ENCODE measurements around the gene MMP15. TPM values are rescaled to one million over a fixed set of nuclear protein-coding genes. Genes with fewer than 3 reads are reported as not detected.
"Not testable (repeated sequence)": the region's sequence is repeated elsewhere in the genome, so short reads cannot be mapped to it uniquely, and the experiment has no call there.

The MMP15 gene
- total RNA-seq (2022) (1.3 and 1.7 TPM in 2 replicates), Bru-seq, nascent RNA (percentile 10 among the genes with signal in this experiment), BruChase-seq, experiment 1, labeled RNA remaining after a 6-hour chase (percentile 29 among the genes with signal in this experiment), BruChase-seq, experiment 2, labeled RNA remaining after a 2-hour chase (percentile 20 among the genes with signal in this experiment)
- long read RNA-seq, result 0 reads

DNA sequence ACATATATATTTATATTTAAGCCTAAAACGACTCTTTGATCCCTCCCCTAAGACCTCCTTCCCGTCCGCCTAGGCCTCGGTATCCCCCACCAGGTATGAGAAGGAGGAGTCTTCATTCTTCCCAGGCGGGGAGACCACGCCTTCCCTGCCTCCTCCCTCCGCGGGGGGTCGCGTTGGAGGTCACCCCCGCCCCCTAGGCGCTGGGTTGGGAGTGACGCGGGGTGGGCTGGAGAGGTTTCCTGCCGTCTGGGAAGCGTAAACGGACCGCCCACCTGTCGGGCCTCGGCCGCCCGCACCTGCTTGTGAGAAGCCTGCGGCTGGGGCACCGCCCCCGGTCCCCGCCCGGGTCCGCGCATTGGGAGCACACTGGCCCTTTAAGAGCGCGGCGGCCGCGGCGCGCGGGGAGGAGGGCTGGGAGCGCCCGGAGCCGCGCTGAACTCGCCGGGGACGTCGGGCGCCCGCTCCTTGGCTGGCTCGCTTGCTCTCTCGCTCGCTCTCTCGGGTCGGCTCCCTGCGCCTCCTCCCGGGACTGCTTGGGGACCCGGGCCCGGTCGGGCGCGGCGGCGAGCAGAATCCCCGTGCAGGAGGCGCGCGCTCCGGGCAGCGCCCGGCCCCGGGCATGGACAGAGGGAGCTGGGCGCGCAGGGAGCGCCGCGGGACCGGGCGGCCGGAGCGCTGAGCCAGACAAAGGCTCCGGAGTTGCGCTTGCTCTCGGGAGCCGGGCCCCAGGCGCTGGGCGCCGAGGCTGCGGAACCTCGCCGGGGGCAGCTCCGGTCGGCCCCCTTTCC is at the start of gene MMP15:
MMP15 (plus strand) TSS at position 404 of the 788 bp plus-strand sequence. CDS start 597 bp downstream, outside the sequence.
- H3K9me3 Mint-ChIP-seq (ENCODE audit: unreplicated experiment), result no peaks in the 10 kb centered on the region
- H3K4me3 Mint-ChIP-seq (ENCODE audit: unreplicated experiment), result peak within 1 kb of the TSS; percentile 56
- peaks cover 13% of the 10 kb centered on the region for H3K4me1 Mint-ChIP-seq (ENCODE audit: insufficient read depth, unreplicated experiment)
- no TSS peak for BruUV-seq (replicated peaks)
- POLR2A ChIA-PET, result interaction anchor here (0.6 to 5.7 kb wide), 6 partner anchors 11 to 406 kb away, joined by 3 to 68 read pairs (median 3); partner anchors contain the start of gene CFAP20
- peak; percentile 71 for DNase-seq (ENCODE audit: unreplicated experiment)
- intact Hi-C loops (cut with micrococcal nuclease), result no loop called here
- peaks cover 15% of the 10 kb centered on the region for H3K36me3 Mint-ChIP-seq (ENCODE audit: insufficient read depth, unreplicated experiment)
- CTCF ChIA-PET, result interaction anchor here (0.8 to 2.5 kb wide), 3 partner anchors 11 to 451 kb away, joined by 3 to 9 read pairs (median 4); no protein-coding TSS in a partner anchor
- TF ChIP-seq, protein P1, sequence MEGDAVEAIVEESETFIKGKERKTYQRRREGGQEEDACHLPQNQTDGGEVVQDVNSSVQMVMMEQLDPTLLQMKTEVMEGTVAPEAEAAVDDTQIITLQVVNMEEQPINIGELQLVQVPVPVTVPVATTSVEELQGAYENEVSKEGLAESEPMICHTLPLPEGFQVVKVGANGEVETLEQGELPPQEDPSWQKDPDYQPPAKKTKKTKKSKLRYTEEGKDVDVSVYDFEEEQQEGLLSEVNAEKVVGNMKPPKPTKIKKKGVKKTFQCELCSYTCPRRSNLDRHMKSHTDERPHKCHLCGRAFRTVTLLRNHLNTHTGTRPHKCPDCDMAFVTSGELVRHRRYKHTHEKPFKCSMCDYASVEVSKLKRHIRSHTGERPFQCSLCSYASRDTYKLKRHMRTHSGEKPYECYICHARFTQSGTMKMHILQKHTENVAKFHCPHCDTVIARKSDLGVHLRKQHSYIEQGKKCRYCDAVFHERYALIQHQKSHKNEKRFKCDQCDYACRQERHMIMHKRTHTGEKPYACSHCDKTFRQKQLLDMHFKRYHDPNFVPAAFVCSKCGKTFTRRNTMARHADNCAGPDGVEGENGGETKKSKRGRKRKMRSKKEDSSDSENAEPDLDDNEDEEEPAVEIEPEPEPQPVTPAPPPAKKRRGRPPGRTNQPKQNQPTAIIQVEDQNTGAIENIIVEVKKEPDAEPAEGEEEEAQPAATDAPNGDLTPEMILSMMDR (IDR thresholded peaks at IDR 0.05; ENCODE audit: unreplicated experiment), result no peak
- H3K27ac Mint-ChIP-seq (ENCODE audit: low read depth, unreplicated experiment), result no peak within 1 kb of the TSS
- no peaks in the 10 kb centered on the region for H3K27me3 Mint-ChIP-seq (ENCODE audit: insufficient read depth, unreplicated experiment)

DNA sequence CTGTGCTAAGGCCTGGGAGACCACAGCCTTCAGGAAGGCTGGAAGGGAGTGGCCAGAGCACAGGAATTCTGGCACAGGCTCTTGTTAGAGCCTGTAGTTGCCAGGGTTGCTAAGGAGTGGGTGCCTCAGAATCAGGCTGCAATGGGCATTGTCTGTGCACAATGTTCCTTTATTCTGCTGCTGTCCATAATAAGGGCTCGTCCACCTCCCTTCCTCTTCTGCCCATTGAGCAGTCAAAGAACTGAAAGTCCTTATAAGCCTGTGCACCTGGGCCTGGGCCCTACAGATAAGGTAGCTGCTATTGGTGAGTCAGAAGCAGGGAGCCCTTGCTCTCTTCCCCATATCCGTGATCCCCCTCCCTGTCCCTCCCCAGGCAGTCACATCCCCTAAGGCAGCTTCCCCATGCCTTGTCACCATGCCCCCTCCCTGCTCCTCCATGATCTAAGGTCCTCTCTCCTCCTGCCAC is 49.2 kb upstream of the MMP15 start:
- no peaks in the 10 kb centered on the region for H3K27me3 Mint-ChIP-seq (ENCODE audit: insufficient read depth, unreplicated experiment)
- intact Hi-C loops (cut with micrococcal nuclease), result no loop called here
- DNase-seq (ENCODE audit: unreplicated experiment), result peak; percentile 46
- TF ChIP-seq, protein P1 (IDR thresholded peaks at IDR 0.05; ENCODE audit: unreplicated experiment), result no peak
- no TSS peak for BruUV-seq (replicated peaks)
- H3K27ac Mint-ChIP-seq (ENCODE audit: low read depth, unreplicated experiment), result no peak overlapping the region
- POLR2A ChIA-PET, result no interaction called here
- H3K4me1 Mint-ChIP-seq (ENCODE audit: insufficient read depth, unreplicated experiment), result no peaks in the 10 kb centered on the region
- H3K4me3 Mint-ChIP-seq (ENCODE audit: unreplicated experiment), result no peak overlapping the region
- CTCF ChIA-PET, result interaction anchor here (0.8 to 1.5 kb wide), 4 partner anchors 9 to 220 kb away, joined by 3 to 4 read pairs (median 3); no protein-coding TSS in a partner anchor
- H3K9me3 Mint-ChIP-seq (ENCODE audit: unreplicated experiment), result no peaks in the 10 kb centered on the region
- H3K36me3 Mint-ChIP-seq (ENCODE audit: insufficient read depth, unreplicated experiment), result no peaks in the 10 kb centered on the region

DNA sequence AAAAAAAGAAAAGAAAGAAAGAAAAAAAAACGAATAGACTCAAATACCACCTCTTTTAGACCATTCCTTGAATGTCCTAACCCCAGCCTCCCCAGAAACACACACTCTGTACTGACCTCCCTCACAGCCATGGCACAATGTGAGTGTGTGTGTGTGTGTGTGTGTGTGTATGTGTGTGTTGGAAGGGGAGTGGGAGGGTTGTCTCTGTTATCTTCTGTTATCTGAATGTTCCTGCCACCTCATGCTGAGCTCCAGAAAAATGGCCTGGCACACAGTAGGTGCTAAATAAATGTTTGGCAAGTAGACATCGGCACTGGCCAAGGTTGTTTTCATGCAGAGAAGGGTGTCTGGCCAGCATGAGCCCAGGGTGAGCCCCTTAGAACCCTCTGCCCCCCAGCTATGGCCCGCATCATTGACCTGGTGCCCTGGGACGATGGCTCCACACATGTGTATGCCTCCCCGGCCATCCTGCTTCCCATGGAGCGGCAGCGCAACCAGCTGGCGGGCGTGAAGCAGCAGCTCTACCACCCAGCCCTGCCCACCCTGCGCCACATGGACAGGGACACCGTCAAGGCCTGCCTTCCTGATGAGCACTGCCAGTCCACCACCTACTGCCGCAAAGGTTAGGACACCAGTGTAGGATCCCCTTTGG is 48.0 kb upstream of the MMP15 start:
- no peaks in the 10 kb centered on the region for H3K36me3 Mint-ChIP-seq (ENCODE audit: insufficient read depth, unreplicated experiment)
- no peak for DNase-seq (ENCODE audit: unreplicated experiment)
- H3K27ac Mint-ChIP-seq (ENCODE audit: low read depth, unreplicated experiment), result no peak overlapping the region
- CTCF ChIA-PET, result interaction anchor here (0.6 to 1.5 kb wide), 5 partner anchors 10 to 195 kb away, joined by 3 to 4 read pairs (median 3); no protein-coding TSS in a partner anchor
- POLR2A ChIA-PET, result interaction anchor here (1.3 kb wide), 1 partner anchor 12 kb away, joined by 4 read pairs; no protein-coding TSS in a partner anchor
- no peaks in the 10 kb centered on the region for H3K9me3 Mint-ChIP-seq (ENCODE audit: unreplicated experiment)
- H3K4me3 Mint-ChIP-seq (ENCODE audit: unreplicated experiment), result no peak overlapping the region
- TF ChIP-seq, protein P1 (IDR thresholded peaks at IDR 0.05; ENCODE audit: unreplicated experiment), result no peak
- no peaks in the 10 kb centered on the region for H3K27me3 Mint-ChIP-seq (ENCODE audit: insufficient read depth, unreplicated experiment)
- intact Hi-C loops (cut with micrococcal nuclease), result no loop called here
- no peaks in the 10 kb centered on the region for H3K4me1 Mint-ChIP-seq (ENCODE audit: insufficient read depth, unreplicated experiment)
- BruUV-seq (replicated peaks), result no TSS peak

DNA sequence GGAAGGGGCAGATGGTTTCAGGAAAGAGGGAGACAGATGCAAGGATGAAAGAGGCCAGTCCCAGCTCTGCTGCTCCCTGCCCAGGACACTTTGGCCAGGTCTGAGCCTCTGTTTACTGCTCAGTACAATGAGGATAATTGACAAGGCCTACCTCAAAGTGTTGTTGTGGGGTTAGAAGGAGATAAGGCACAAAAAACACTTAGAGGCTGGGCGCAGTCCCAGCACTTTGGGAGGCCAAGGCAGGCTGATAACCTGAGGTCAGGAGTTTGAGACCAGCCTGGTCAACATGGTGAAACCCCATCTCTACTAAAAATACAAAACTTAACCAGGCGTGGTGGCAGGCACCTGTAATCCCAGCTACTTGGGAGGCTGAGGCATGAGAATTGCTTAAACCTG is 47.5 kb upstream of the MMP15 start:
- H3K27ac Mint-ChIP-seq (ENCODE audit: low read depth, unreplicated experiment); H3K4me1 Mint-ChIP-seq (ENCODE audit: insufficient read depth, unreplicated experiment); H3K36me3 Mint-ChIP-seq (ENCODE audit: insufficient read depth, unreplicated experiment); H3K4me3 Mint-ChIP-seq (ENCODE audit: unreplicated experiment); H3K27me3 Mint-ChIP-seq (ENCODE audit: insufficient read depth, unreplicated experiment); intact Hi-C loops (cut with micrococcal nuclease); DNase-seq (ENCODE audit: unreplicated experiment); BruUV-seq (replicated peaks); H3K9me3 Mint-ChIP-seq (ENCODE audit: unreplicated experiment): not testable (repeated sequence)
- POLR2A ChIA-PET, result interaction anchor here (1.3 kb wide), 1 partner anchor 12 kb away, joined by 4 read pairs; no protein-coding TSS in a partner anchor
- CTCF ChIA-PET, result interaction anchor here (0.6 to 0.7 kb wide), 3 partner anchors 38 to 196 kb away, joined by 3 to 4 read pairs (median 3); no protein-coding TSS in a partner anchor

Data from MCF 10A (cell line).